Panc1 (cell line): ENCODE data around the gene ZCCHC8. TPM values are rescaled to one million over a fixed set of nuclear protein-coding genes. Genes with fewer than 3 reads are reported as not detected.

Source experiments
- ATAC-seq: fragments of 200-7000 bp; cut with Tn5 transposase; 2 replicates; pipeline ENCODE4 v1.9.1; 2020; ENCODE audit warnings: mild to moderate bottlenecking, moderate library complexity
- BruUV-seq: library from RNA; stranded (reverse); fragments of 400-500 nt; replicated peaks from 2 replicates; lab custom pipeline; 2021; lab: Mats Ljungman, UMichigan
- CTCF ChIA-PET: fragments of 300-600 bp; sonication (Branson Sonifier 250); formaldehyde crosslinking; loops from one replicate; lab custom pipeline; 2022; ENCODE audit warnings: antibody characterized with exemption; lab: Charles Lee
- POLR2A ChIA-PET: fragments of 300-600 bp; sonication (Branson Sonifier 250); formaldehyde crosslinking; loops from one replicate; lab custom pipeline; 2022; ENCODE audit warnings: antibody characterized with exemption; lab: Charles Lee
- DNase-seq: peaks from one replicate; pipeline ENCODE4 v3.0.0-alpha.2; 2010; ENCODE audit warnings: low read depth, low spot score
- H3K27ac ChIP-seq: 2 replicates; pipeline ENCODE4 v1.5.1; 2011; ENCODE audit warnings: mild to moderate bottlenecking, low read length, inconsistent platforms
- H3K27me3 ChIP-seq: fragments of 200-500 bp; sonication (Bioruptor generic); 2 replicates; pipeline ENCODE4 v1.6.0; 2014; ENCODE audit warnings: low read length, inconsistent platforms; ENCODE audit not compliant: control insufficient read depth, insufficient read depth
- H3K36me3 ChIP-seq: fragments of 200-500 bp; sonication (Bioruptor generic); 2 replicates; pipeline ENCODE4 v1.5.1; 2014; ENCODE audit warnings: inconsistent platforms, mild to moderate bottlenecking, low read length, moderate library complexity; ENCODE audit not compliant: control insufficient read depth, insufficient read depth
- H3K4me1 ChIP-seq: 2 replicates; pipeline ENCODE4 v1.5.1; 2011; ENCODE audit warnings: inconsistent platforms, mild to moderate bottlenecking, low read length, moderate library complexity; ENCODE audit not compliant: control insufficient read depth, insufficient read depth
- H3K4me3 ChIP-seq, 2 experiments: 2 replicates each; pipeline ENCODE4 v1.5.1; 2011 to 2012; ENCODE audit warnings: low read depth in 2 of 2, low read length in 2 of 2, mild to moderate bottlenecking in 2 of 2, inconsistent platforms in 1 of 2, moderate library complexity in 1 of 2
- H3K9me3 ChIP-seq: fragments of 200-500 bp; sonication (Bioruptor generic); 2 replicates; pipeline ENCODE4 v1.5.1; 2014; ENCODE audit warnings: low read depth, mild to moderate bottlenecking, inconsistent platforms, low read length, moderate library complexity; ENCODE audit not compliant: control insufficient read depth, insufficient read depth
- CTCF ChIP-seq: fragments of 450-650 bp; IDR thresholded peaks from 2 replicates; pipeline ENCODE4 v1.5.1; 2017; ENCODE audit warnings: mild to moderate bottlenecking
- POLR2AphosphoS5 ChIP-seq: IDR thresholded peaks from 2 replicates; pipeline ENCODE4 v1.6.1; 2012; ENCODE audit warnings: mild to moderate bottlenecking, low read depth, low read length, moderate library complexity
- REST ChIP-seq, 2 experiments: IDR thresholded peaks; 2 replicates each; pipeline ENCODE4 v1.6.1; 2011 to 2012; ENCODE audit warnings: low read depth in 2 of 2, control low read depth in 1 of 2, low read length in 1 of 2, mild to moderate bottlenecking in 1 of 2, moderate library complexity in 1 of 2; ENCODE audit not compliant: insufficient read depth in 1 of 2
- SIN3A ChIP-seq: IDR thresholded peaks from 2 replicates; pipeline ENCODE4 v1.6.1; 2012; ENCODE audit warnings: low read depth, mild to moderate bottlenecking, low read length, moderate library complexity, borderline replicate concordance; ENCODE audit not compliant: insufficient read depth
- TCF7L2 ChIP-seq: IDR thresholded peaks from 2 replicates; pipeline ENCODE4 v1.6.1; 2011; ENCODE audit warnings: mild to moderate bottlenecking, low read depth, low read length, inconsistent platforms
- in situ Hi-C: cut with HindIII; loops from 2 replicates; pipeline ENCODE4 v1.10.0; 2016; ENCODE audit warnings: low sequenced_read_pairs, low pct_unique_long_range_greater_than_20kb
- intact Hi-C: fragments of 100-400 bp; cut with micrococcal nuclease; formaldehyde crosslinking; loops from one replicate; pipeline ENCODE4 v1.10.0; 2022; ENCODE audit not compliant: unreplicated experiment
- total RNA-seq: library from RNA; stranded (reverse); gene quantifications from one replicate; pipeline ENCODE4 v1.2.1, GENCODE V29; 2021; ENCODE audit not compliant: unreplicated experiment

ZCCHC8 gene
- total RNA-seq, 1 experiment from 2014 or later, result 32.5 TPM

- DNase-seq, result peak; percentile 96
- ChIA-PET POLR2A (interaction anchor here (0.6 to 1.1 kb wide), 4 partner anchors 25 to 149 kb away, joined by 4 to 12 read pairs (median 6); no protein-coding TSS in a partner anchor), CTCF (interaction anchor here (0.6 kb wide), 2 partner anchors 190 to 294 kb away, joined by 3 read pairs; no protein-coding TSS in a partner anchor)
- peaks cover 19% of the 10 kb centered on the region for H3K4me1 ChIP-seq
- H3K4me3 ChIP-seq, result peak within 1 kb of the TSS; percentile 93 to 100
- in situ Hi-C loops (no loop called here), intact Hi-C loops (no loop called here)
- H3K27me3 ChIP-seq, result no peaks in the 10 kb centered on the region
- ATAC-seq, result peak; percentile 94
- H3K36me3 ChIP-seq, result peaks cover 33% of the 10 kb centered on the region
- TF ChIP-seq POLR2AphosphoS5, result peak; percentile 99
- peak; percentile 97 for TF ChIP-seq SIN3A
- no peak for TF ChIP-seq CTCF
- TF ChIP-seq TCF7L2, result 0 out of 2 replicates have a peak, but pooled peaks have one; percentile 24
- TF ChIP-seq REST (IDR thresholded peaks at IDR 0.05; ENCODE audit: insufficient read depth in 1 of 2, low read depth in 2 of 2, low read length in 1 of 2), result peak in 1 of 2 experiments; percentile 50; a peak in 1 of 4 replicates
- no TSS peak for BruUV-seq
- H3K27ac ChIP-seq, result peak within 1 kb of the TSS; percentile 100
- no peaks in the 10 kb centered on the region for H3K9me3 ChIP-seq
These were observed 26.1 kb upstream of the ZCCHC8 start, which contains the start of the genes KNTC1 and RSRC2 for GRCh38 chr12:122526683-122527477. TSS of gene KNTC1 (plus strand) at chr12:122527249. CDS start at chr12:122530064, 2,815 bp downstream. TSS of gene RSRC2 (minus strand) at chr12:122526936. CDS start at chr12:122526853, 83 bp downstream.

- ChIA-PET CTCF (no interaction called here), POLR2A (no interaction called here)
- no TSS peak for BruUV-seq
- in situ Hi-C loops (no loop called here), intact Hi-C loops (no loop called here)
- no peak for TF ChIP-seq TCF7L2
- TF ChIP-seq CTCF, result no peak
- no peak for TF ChIP-seq REST (IDR thresholded peaks at IDR 0.05; ENCODE audit: insufficient read depth in 1 of 2, low read depth in 2 of 2, low read length in 1 of 2)
- peak; percentile 60 for TF ChIP-seq POLR2AphosphoS5
- no peak for TF ChIP-seq SIN3A
- peaks cover 23% of the 10 kb centered on the region for H3K4me1 ChIP-seq
- ATAC-seq (no peak), DNase-seq (no peak)
- peak overlapping the region; percentile 93 to 100 for H3K4me3 ChIP-seq
- H3K9me3 ChIP-seq, result no peaks in the 10 kb centered on the region
- H3K27ac ChIP-seq, result peak overlapping the region; percentile 100
- peaks cover 49% of the 10 kb centered on the region for H3K36me3 ChIP-seq
- no peaks in the 10 kb centered on the region for H3K27me3 ChIP-seq
These were observed 23.4 kb upstream of the ZCCHC8 start for GRCh38 chr12:122523846-122524718.
